Parathyroid adenoma (tissue), 2 donors: ENCODE measurements around the gene WWOX.
"Not testable (repeated sequence)": the region's sequence is repeated elsewhere in the genome, so short reads cannot be mapped to it uniquely, and the experiment has no call there.

ENCODE experiments used
- H2AFZ ChIP-seq: fragments of 300-600 bp; sonication (generic); one replicate; pipeline ENCODE4 v1.7.0; 2017; ENCODE audit warnings: antibody characterized with exemption, mild to moderate bottlenecking
- H3K27ac ChIP-seq: fragments of 300-600 bp; sonication (generic); one replicate; pipeline ENCODE4 v1.7.0; 2017
- H3K27me3 ChIP-seq: fragments of 300-600 bp; sonication (generic); one replicate; pipeline ENCODE4 v1.7.0; 2017; ENCODE audit warnings: low read length; ENCODE audit not compliant: control insufficient read depth, insufficient read depth
- H3K36me3 ChIP-seq: fragments of 300-600 bp; sonication (generic); one replicate; pipeline ENCODE4 v1.7.0; 2017; ENCODE audit warnings: low read length; ENCODE audit not compliant: control insufficient read depth, insufficient read depth
- H3K4me1 ChIP-seq: fragments of 300-600 bp; sonication (generic); one replicate; pipeline ENCODE4 v1.7.0; 2017; ENCODE audit warnings: control low read depth
- H3K4me2 ChIP-seq: fragments of 300-600 bp; sonication (generic); one replicate; pipeline ENCODE4 v1.7.0; 2017; ENCODE audit warnings: low read length
- H3K4me3 ChIP-seq: fragments of 300-600 bp; sonication (generic); one replicate; pipeline ENCODE4 v1.7.0; 2017; ENCODE audit warnings: low read depth, low read length
- H3K79me2 ChIP-seq: fragments of 300-600 bp; sonication (generic); one replicate; pipeline ENCODE4 v1.7.0; 2017; ENCODE audit warnings: control low read depth
- H3K9ac ChIP-seq: fragments of 300-600 bp; sonication (generic); one replicate; pipeline ENCODE4 v1.7.0; 2017; ENCODE audit warnings: mild to moderate bottlenecking
- H3K9me3 ChIP-seq: fragments of 300-600 bp; sonication (generic); one replicate; pipeline ENCODE4 v1.7.0; 2017; ENCODE audit warnings: low read length; ENCODE audit not compliant: control insufficient read depth
- CTCF ChIP-seq: fragments of 300-600 bp; sonication (generic); IDR thresholded peaks from one replicate; pipeline ENCODE4 v1.7.0; 2017; ENCODE audit warnings: antibody characterized with exemption, mild to moderate bottlenecking
- donor health status: primary hyperparathyroidism.

WWOX gene

GRCh38 chr16:79253100-79253631 lies 1153.7 kb downstream of the WWOX start:
- TF ChIP-seq CTCF, result no peak
- no peaks in the 10 kb centered on the region for H3K27me3 ChIP-seq
- peak overlapping the region; percentile 50 for H3K27ac ChIP-seq
- no peak overlapping the region for H3K9ac ChIP-seq
- peak overlapping the region; percentile 40 for H2AFZ ChIP-seq
- no peaks in the 10 kb centered on the region for H3K9me3 ChIP-seq
- H3K79me2 ChIP-seq, result no peaks in the 10 kb centered on the region
- peaks cover 22% of the 10 kb centered on the region for H3K4me1 ChIP-seq
- H3K36me3 ChIP-seq, result no peaks in the 10 kb centered on the region
- no peak overlapping the region for H3K4me3 ChIP-seq
- peak overlapping the region; percentile 46 for H3K4me2 ChIP-seq

- H3K4me2 ChIP-seq, result no peak overlapping the region
- H3K36me3 ChIP-seq, result no peaks in the 10 kb centered on the region
- TF ChIP-seq CTCF, result no peak
Measured at GRCh38 chr16:79257953-79258490, 1158.6 kb downstream of the WWOX start.

GRCh38 chr16:79260890-79261289 lies 1161.4 kb downstream of the WWOX start:
- H3K27me3 ChIP-seq, H3K4me3 ChIP-seq, H3K36me3 ChIP-seq, H3K4me2 ChIP-seq, H3K4me1 ChIP-seq, H2AFZ ChIP-seq, H3K27ac ChIP-seq, H3K79me2 ChIP-seq, H3K9me3 ChIP-seq, H3K9ac ChIP-seq: not testable (repeated sequence)

More at GRCh38 chr16:79257953-79258490, 1158.6 kb downstream of the WWOX start:
- Histone ChIP-seq H2AFZ (no peak overlapping the region), H3K9ac (no peak overlapping the region), H3K9me3 (no peaks in the 10 kb centered on the region), H3K4me1 (peaks cover 18% of the 10 kb centered on the region), H3K27ac (no peak overlapping the region), H3K27me3 (no peaks in the 10 kb centered on the region), H3K4me3 (no peak overlapping the region), H3K79me2 (no peaks in the 10 kb centered on the region)

- Histone ChIP-seq H2AFZ (no peak overlapping the region), H3K4me2 (no peak overlapping the region), H3K27me3 (no peaks in the 10 kb centered on the region), H3K4me3 (no peak overlapping the region), H3K79me2 (no peaks in the 10 kb centered on the region), H3K27ac (no peak overlapping the region), H3K4me1 (peaks cover 2% of the 10 kb centered on the region), H3K9ac (no peak overlapping the region), H3K36me3 (no peaks in the 10 kb centered on the region), H3K9me3 (no peaks in the 10 kb centered on the region)
- TF ChIP-seq CTCF, result peak; percentile 72
Measured at GRCh38 chr16:79261481-79261940, 1162.1 kb downstream of the WWOX start.

GRCh38 chr16:79261944-79262552 lies 1162.6 kb downstream of the WWOX start:
- no peaks in the 10 kb centered on the region for H3K9me3 ChIP-seq
- H3K79me2 ChIP-seq, result no peaks in the 10 kb centered on the region
- no peaks in the 10 kb centered on the region for H3K27me3 ChIP-seq
- no peak overlapping the region for H3K27ac ChIP-seq
- no peaks in the 10 kb centered on the region for H3K4me1 ChIP-seq
- no peaks in the 10 kb centered on the region for H3K36me3 ChIP-seq
- no peak for TF ChIP-seq CTCF
- H3K9ac ChIP-seq, result no peak overlapping the region
- H3K4me3 ChIP-seq, result no peak overlapping the region
- no peak overlapping the region for H2AFZ ChIP-seq
- H3K4me2 ChIP-seq, result no peak overlapping the region
